H1 (cell line): ENCODE data around the gene FCAR. TPM values are rescaled to one million over a fixed set of nuclear protein-coding genes. Genes with fewer than 3 reads are reported as not detected.
"Not testable (repeated sequence)": the region's sequence is repeated elsewhere in the genome, so short reads cannot be mapped to it uniquely, and the experiment has no call there.

ENCODE experiments used
- CTCF ChIA-PET: fragments of 300-600 bp; sonication (Branson Sonifier 250); formaldehyde crosslinking; loops from one replicate; lab custom pipeline; 2021; ENCODE audit not compliant: partially characterized antibody; lab: Charles Lee
- POLR2A ChIA-PET: fragments of 300-600 bp; sonication (Branson Sonifier 250); formaldehyde crosslinking; loops from one replicate; lab custom pipeline; 2021; ENCODE audit warnings: inconsistent platforms; ENCODE audit not compliant: partially characterized antibody; lab: Charles Lee
- DNase-seq, 2 experiments: peaks; one replicate each; pipeline versions ENCODE4 v3.0.0 to v3.0.0-alpha.2; 2010 to 2022; ENCODE audit warnings: low spot score in 2 of 2, low read depth in 1 of 2, mixed read lengths in 1 of 2
- FAIRE-seq: peaks from 2 replicates; lab custom pipeline; 2011; peaks lifted over from hg19 to GRCh38; lab: Jason Lieb, UNC
- H2AFZ ChIP-seq: 2 replicates; pipeline ENCODE4 v1.8.1; 2012; ENCODE audit warnings: low read length, inconsistent platforms
- H2AK5ac ChIP-seq: 2 replicates; pipeline ENCODE4 v1.6.1; 2013; ENCODE audit warnings: low read depth, low read length
- H2BK120ac ChIP-seq: replicated peaks from 2 replicates; pipeline ENCODE3; 2013; ENCODE audit warnings: low read depth, low read length, inconsistent platforms
- H2BK12ac ChIP-seq: 2 replicates; pipeline ENCODE4 v1.6.1; 2013; ENCODE audit warnings: low read depth, low read length
- H2BK15ac ChIP-seq: 2 replicates; pipeline ENCODE4 v1.6.1; 2013; ENCODE audit warnings: low read length
- H2BK20ac ChIP-seq: 2 replicates; pipeline ENCODE4 v1.6.1; 2013; ENCODE audit warnings: low read length
- H2BK5ac ChIP-seq: 2 replicates; pipeline ENCODE4 v1.6.1; 2013; ENCODE audit warnings: low read depth, low read length
- H3K14ac ChIP-seq: 2 replicates; pipeline ENCODE4 v1.6.1; 2013; ENCODE audit warnings: inconsistent platforms; ENCODE audit not compliant: insufficient read length
- H3K18ac ChIP-seq: 2 replicates; pipeline ENCODE4 v1.6.1; 2013; ENCODE audit warnings: low read length; ENCODE audit errors: extremely low read depth
- H3K23ac ChIP-seq: 2 replicates; pipeline ENCODE4 v1.6.1; 2013; ENCODE audit warnings: inconsistent platforms; ENCODE audit not compliant: insufficient read length
- H3K23me2 ChIP-seq: 2 replicates; pipeline ENCODE4 v1.6.1; 2013; ENCODE audit warnings: low read depth, low read length
- H3K27ac ChIP-seq: 2 replicates; pipeline ENCODE4 v1.6.1; 2011; ENCODE audit warnings: low read depth, low read length, inconsistent platforms
- H3K27me3 ChIP-seq, 4 experiments: replicated peaks in 1 of 4; 1 replicate in 1 of 4; 2 replicates in 3 of 4; pipeline versions ENCODE4 v1.6.1 to v1.8.1; 2011 to 2013; ENCODE audit warnings: low read length in 3 of 4, mild to moderate bottlenecking in 3 of 4, inconsistent platforms in 2 of 4, mixed read lengths in 2 of 4, moderate library complexity in 1 of 4; ENCODE audit not compliant: control insufficient read depth in 3 of 4, insufficient read depth in 3 of 4; ENCODE audit errors: extremely low read depth in 1 of 4
- H3K36me3 ChIP-seq, 4 experiments: 2 replicates each; pipeline versions ENCODE4 v1.6.1 to v1.8.1; 2011 to 2013; ENCODE audit warnings: mild to moderate bottlenecking in 4 of 4, low read length in 3 of 4, moderate library complexity in 2 of 4, control low read depth in 1 of 4, inconsistent platforms in 1 of 4; ENCODE audit not compliant: insufficient read depth in 4 of 4, control insufficient read depth in 2 of 4
- H3K4ac ChIP-seq: replicated peaks from 2 replicates; pipeline ENCODE3; 2013; ENCODE audit warnings: low read length, low read depth, mixed read lengths, inconsistent platforms; ENCODE audit not compliant: insufficient read length
- H3K4me1 ChIP-seq, 4 experiments: replicated peaks in 1 of 4; 1 replicate in 1 of 4; 2 replicates in 3 of 4; pipeline versions ENCODE4 v1.6.1 to v1.8.1; 2011 to 2013; ENCODE audit warnings: low read length in 3 of 4, inconsistent platforms in 2 of 4, mixed read lengths in 1 of 4; ENCODE audit not compliant: insufficient read depth in 4 of 4, control insufficient read depth in 3 of 4
- H3K4me2 ChIP-seq, 2 experiments: 2 replicates each; pipeline versions ENCODE4 v1.6.1 to v1.8.1; 2011 to 2013; ENCODE audit warnings: low read depth in 2 of 2, low read length in 2 of 2, control low read depth in 1 of 2, inconsistent platforms in 1 of 2, mild to moderate bottlenecking in 1 of 2; ENCODE audit not compliant: insufficient read depth in 1 of 2
- H3K4me3 ChIP-seq, 4 experiments: fragments of 200-600, 300-600 bp in 1 of 4; sonication (generic), shearing (Covaris generic), sonication (Bioruptor Twin) in 1 of 4; 2 replicates each; pipeline versions ENCODE4 v1.5.1 to v1.8.1; 2011 to 2016; ENCODE audit warnings: low read length in 4 of 4, low read depth in 3 of 4, control low read depth in 2 of 4, inconsistent platforms in 2 of 4, mild to moderate bottlenecking in 2 of 4, mixed read lengths in 1 of 4, moderate library complexity in 1 of 4; ENCODE audit not compliant: insufficient read depth in 2 of 4; ENCODE audit errors: extremely low read depth in 1 of 4
- H3K56ac ChIP-seq: replicated peaks from 2 replicates; pipeline ENCODE3; 2013; ENCODE audit warnings: low read depth, mild to moderate bottlenecking, mixed read lengths, low read length, inconsistent platforms; ENCODE audit not compliant: insufficient read length
- H3K79me1 ChIP-seq: 2 replicates; pipeline ENCODE4 v1.6.1; 2013; ENCODE audit warnings: low read depth, low read length, control low read depth
- H3K79me2 ChIP-seq, 2 experiments: 2 replicates each; pipeline versions ENCODE4 v1.6.1 to v1.8.1; 2012 to 2013; ENCODE audit warnings: low read length in 2 of 2, mild to moderate bottlenecking in 2 of 2, inconsistent platforms in 1 of 2; ENCODE audit not compliant: insufficient read depth in 2 of 2, control insufficient read depth in 1 of 2
- H3K9ac ChIP-seq, 4 experiments: replicated peaks in 1 of 4; 1 replicate in 1 of 4; 2 replicates in 3 of 4; pipeline versions ENCODE4 v1.6.1 to v1.8.1; 2011 to 2013; ENCODE audit warnings: low read depth in 3 of 4, low read length in 3 of 4, control low read depth in 2 of 4, mild to moderate bottlenecking in 2 of 4, moderate library complexity in 2 of 4, inconsistent platforms in 1 of 4; ENCODE audit errors: extremely low read depth in 1 of 4
- H3K9me3 ChIP-seq, 2 experiments: 2 replicates each; pipeline versions ENCODE4 v1.6.1 to v1.8.1; 2012 to 2013; ENCODE audit warnings: mild to moderate bottlenecking in 2 of 2, moderate library complexity in 2 of 2, control low read depth in 1 of 2, inconsistent platforms in 1 of 2, low read depth in 1 of 2, low read length in 1 of 2, mixed read lengths in 1 of 2; ENCODE audit not compliant: insufficient read depth in 2 of 2
- H4K20me1 ChIP-seq, 2 experiments: replicated peaks in 1 of 2; 2 replicates each; pipeline versions ENCODE3 to v1.8.1; 2011 to 2013; ENCODE audit warnings: inconsistent platforms in 2 of 2, low read length in 2 of 2, mild to moderate bottlenecking in 1 of 2; ENCODE audit not compliant: insufficient read depth in 2 of 2, control insufficient read depth in 1 of 2
- H4K5ac ChIP-seq: 2 replicates; pipeline ENCODE4 v1.6.1; 2013; ENCODE audit warnings: low read length, low read depth, mixed read lengths, inconsistent platforms; ENCODE audit not compliant: insufficient read length
- H4K8ac ChIP-seq: 2 replicates; pipeline ENCODE4 v1.8.0; 2013; ENCODE audit warnings: mild to moderate bottlenecking, moderate library complexity, low read length, inconsistent platforms; ENCODE audit not compliant: insufficient read depth; ENCODE audit errors: extremely low read depth
- H4K91ac ChIP-seq: replicated peaks from 2 replicates; pipeline ENCODE3; 2013; ENCODE audit warnings: low read length, mixed read lengths, inconsistent platforms; ENCODE audit not compliant: insufficient read length
- WGBS, 2 experiments: shearing (Covaris generic) in 1 of 2; methylation state at CpG; one replicate each; pipeline versions ENCODE4 v1.1.6 to v1.1.7; 2013 to 2015; ENCODE audit warnings: low lambda C conversion rate in 2 of 2, mixed read lengths in 2 of 2, inconsistent platforms in 1 of 2, low coverage in 1 of 2, missing lambda C conversion rate in 1 of 2; ENCODE audit not compliant: insufficient replicate concordance in 2 of 2, insufficient coverage in 1 of 2, insufficient read length in 1 of 2; ENCODE audit errors: extremely low coverage in 1 of 2, missing lambda C conversion rate in 1 of 2; 5-methylcytosine and 5-hydroxymethylcytosine counted together
- polyA plus RNA-seq, 7 experiments: library from polyadenylated mRNA; depleted of rRNA in 3 of 7; stranded (reverse) in 5 of 7; unstranded in 2 of 7; fragments of >200 nt in 5 of 7; fragments of 200-250 nt in 2 of 7; gene quantifications; 1 replicate in 5 of 7; 2 replicates in 1 of 7; 4 replicates in 1 of 7; pipeline versions ENCODE4 v1.2.1 to v1.2.3, GENCODE V29; 2011 to 2013; ENCODE audit warnings: missing spikeins in 2 of 7, mixed read lengths in 2 of 7
- total RNA-seq: library from RNA; stranded (reverse); fragmentation: NEBNext Ultra II Directional; extraction: Animal tissue kit (Norgen Biotek cat#: 25700); gene quantifications from 2 replicates; pipeline ENCODE4 v1.2.1, GENCODE V29; 2021

Gene FCAR
- total and polyA plus RNA-seq, 2 of the 8 experiments (the other 6 are each of a cell fraction or from before 2014, with no cell fraction given), result not detected

DNA sequence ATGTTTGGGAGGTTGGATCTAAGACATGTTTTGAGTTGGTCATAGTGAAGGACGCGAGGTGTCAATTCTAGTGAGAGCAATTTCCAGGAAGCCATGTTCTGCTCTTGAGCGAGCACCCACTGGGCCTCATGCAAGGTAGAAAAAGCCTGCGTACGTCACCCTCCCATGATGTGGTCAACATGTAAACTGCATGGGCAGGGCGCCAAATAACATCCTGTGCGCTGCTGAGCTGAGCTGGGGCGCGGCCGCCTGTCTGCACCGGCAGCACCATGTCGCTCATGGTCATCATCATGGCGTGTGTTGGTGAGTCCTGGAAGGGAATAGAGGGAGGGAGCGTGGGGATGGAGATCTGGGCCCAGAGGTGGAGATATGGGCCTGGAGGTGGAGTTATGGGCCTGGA lies 41.5 kb upstream of the FCAR start, which contains the start of gene KIR2DS4:
TSS of gene KIR2DS4 (plus strand) at position 181 of the 400 bp plus-strand sequence.
- H3K4me2 ChIP-seq, H3K23ac ChIP-seq, H2AK5ac ChIP-seq, POLR2A ChIA-PET, H3K79me1 ChIP-seq, H3K79me2 ChIP-seq, H3K4ac ChIP-seq, H4K20me1 ChIP-seq, H2BK5ac ChIP-seq, H2AFZ ChIP-seq, H3K23me2 ChIP-seq, H4K8ac ChIP-seq, H3K14ac ChIP-seq, H2BK15ac ChIP-seq, FAIRE-seq, H3K27ac ChIP-seq, H3K27me3 ChIP-seq, H3K4me3 ChIP-seq, H3K36me3 ChIP-seq, DNase-seq, H4K5ac ChIP-seq, H3K18ac ChIP-seq, H2BK20ac ChIP-seq, H2BK120ac ChIP-seq, H3K56ac ChIP-seq, H2BK12ac ChIP-seq, CTCF ChIA-PET, H4K91ac ChIP-seq, H3K4me1 ChIP-seq, H3K9ac ChIP-seq: not testable (repeated sequence)
- WGBS, 2 experiments, result 91% methylated on average over 12 of the region's 14 CpGs; no CpG with 5 or more reads in 1 of the 2 experiments
- H3K9me3 ChIP-seq, result peaks cover 36 to 68% of the 10 kb centered on the region in 2 experiments; a peak in 3 of 4 replicates

DNA sequence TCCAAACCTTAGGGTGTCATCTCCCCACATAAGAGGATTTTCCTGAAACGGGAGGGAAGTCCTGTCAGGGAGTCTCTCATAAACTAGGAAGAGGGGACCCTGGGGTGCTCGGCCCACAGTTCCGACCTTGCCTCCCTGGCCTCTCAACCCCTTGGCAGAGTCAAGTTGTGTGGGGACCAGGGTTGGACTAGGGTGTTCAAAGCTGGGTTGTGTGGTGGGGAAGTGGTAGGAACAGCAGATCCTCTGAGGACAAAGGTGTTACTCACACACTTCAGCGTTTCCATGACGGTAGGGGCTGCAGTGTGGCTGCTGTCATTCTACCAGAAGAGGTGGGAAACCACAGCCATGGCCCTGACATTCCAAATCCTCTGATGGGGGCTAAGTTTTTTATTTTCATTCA lies 38.9 kb upstream of the FCAR start:
- H3K4me2 ChIP-seq, POLR2A ChIA-PET, H4K5ac ChIP-seq, H2BK15ac ChIP-seq, H4K91ac ChIP-seq, H3K4ac ChIP-seq, H3K27me3 ChIP-seq, H2BK20ac ChIP-seq, H3K14ac ChIP-seq, H2BK5ac ChIP-seq, DNase-seq, CTCF ChIA-PET, H3K23ac ChIP-seq, H2BK120ac ChIP-seq, H4K8ac ChIP-seq, H3K9ac ChIP-seq, H3K4me3 ChIP-seq, H2AFZ ChIP-seq, H2AK5ac ChIP-seq, H3K79me1 ChIP-seq, H3K36me3 ChIP-seq, H4K20me1 ChIP-seq, H3K23me2 ChIP-seq, H3K4me1 ChIP-seq, H3K27ac ChIP-seq, H3K18ac ChIP-seq, H3K79me2 ChIP-seq, FAIRE-seq, H3K56ac ChIP-seq, H2BK12ac ChIP-seq: not testable (repeated sequence)
- WGBS, 2 experiments, result 79% methylated on average over 5 of the region's 5 CpGs; no CpG with 5 or more reads in 1 of the 2 experiments
- peaks cover 38 to 72% of the 10 kb centered on the region in 2 experiments; a peak in 3 of 4 replicates for H3K9me3 ChIP-seq
